NCI-H2171 (cell line): ENCODE results near the gene GNAT2.
"Not testable (repeated sequence)": the region's sequence is repeated elsewhere in the genome, so short reads cannot be mapped to it uniquely, and the experiment has no call there.

Source experiments
- DNase-seq: peaks from one replicate; lab custom pipeline; 2025; lab: John Stamatoyannopoulos, UW

The GNAT2 gene

GRCh38 chr1:109619576-109620400 is at the start of gene GNAT2, which contains the start of gene AMPD2:
Gene GNAT2, minus strand, starts transcription at chr1:109619616. Its CDS starts 6,746 bp downstream, at chr1:109612870.
Gene AMPD2, plus strand, starts transcription at chr1:109619837. Its CDS starts 1,339 bp downstream, at chr1:109621176.
- DNase-seq, result peak; percentile 73

- no peak for DNase-seq
Observed at GRCh38 chr1:109668123-109668775, 48.8 kb upstream of the GNAT2 start.

GRCh38 chr1:109667452-109668122 is 48.2 kb upstream of the GNAT2 start, which contains the start of gene GSTM2:
Gene GSTM2, plus strand, starts transcription at chr1:109668057. Its CDS starts 59 bp downstream, at chr1:109668116.
- peak; percentile 81 for DNase-seq

GRCh38 chr1:109664671-109665070 is 45.3 kb upstream of the GNAT2 start:
- no peak for DNase-seq

GRCh38 chr1:109661391-109661790 is 42.0 kb upstream of the GNAT2 start:
- no peak for DNase-seq

- DNase-seq, result not testable (repeated sequence)
Observed at GRCh38 chr1:109660691-109661026, 41.2 kb upstream of the GNAT2 start.

- DNase-seq, result peak; percentile 95
Observed at GRCh38 chr1:109659997-109660690, 40.7 kb upstream of the GNAT2 start.

- no peak for DNase-seq
Observed at GRCh38 chr1:109659145-109659544, 39.7 kb upstream of the GNAT2 start.

- DNase-seq, result no peak
Observed at GRCh38 chr1:109658533-109659042, 39.2 kb upstream of the GNAT2 start.

- DNase-seq, result no peak
Observed at GRCh38 chr1:109657970-109658369, 38.6 kb upstream of the GNAT2 start.

GRCh38 chr1:109657395-109657794 is 38.0 kb upstream of the GNAT2 start:
- no peak for DNase-seq

- no peak for DNase-seq
Observed at GRCh38 chr1:109655615-109656519, 36.5 kb upstream of the GNAT2 start, which contains the start of gene GSTM4. Gene GSTM4, plus strand, starts transcription at chr1:109656099. Its CDS starts 291 bp downstream, at chr1:109656390.

GRCh38 chr1:109654519-109654918 is 35.1 kb upstream of the GNAT2 start:
- DNase-seq, result no peak

GRCh38 chr1:109653306-109653705 is 33.9 kb upstream of the GNAT2 start:
- DNase-seq, result no peak

- no peak for DNase-seq
Observed at GRCh38 chr1:109652402-109652801, 33.0 kb upstream of the GNAT2 start.

GRCh38 chr1:109650609-109651008 is 31.2 kb upstream of the GNAT2 start:
- no peak for DNase-seq

- DNase-seq, result no peak
Observed at GRCh38 chr1:109649491-109649914, 30.1 kb upstream of the GNAT2 start.

- no peak for DNase-seq
Observed at GRCh38 chr1:109644670-109645069, 25.3 kb upstream of the GNAT2 start.

- no peak for DNase-seq
Observed at GRCh38 chr1:109643385-109644230, 24.2 kb upstream of the GNAT2 start.

- DNase-seq, result no peak
Observed at GRCh38 chr1:109642626-109643025, 23.2 kb upstream of the GNAT2 start.
